Smooth muscle cell (in vitro differentiated cells): ENCODE results near the gene TCP11X1. TPM values are rescaled to one million over a fixed set of nuclear protein-coding genes. Genes with fewer than 3 reads are reported as not detected.

Experiments used
- polyA plus RNA-seq: library from polyadenylated mRNA; unstranded; fragments of >200 nt; fragmentation: Nextera tagmentation; extraction: Ambion mirVana; gene quantifications from 2 replicates; pipeline ENCODE4 v1.2.1, GENCODE V29; 2016
- total RNA-seq: library from RNA; depleted of rRNA; stranded (reverse); fragments of >200 nt; gene quantifications from 2 replicates; pipeline ENCODE4 v1.2.3, GENCODE V29; 2014

The TCP11X1 gene
- total and polyA plus RNA-seq, 2 experiments from 2014 or later: not detected

Other genes with a start within 250 kb of the TCP11X1 start
- not detected in 2 replicates for gene TCEAL2, start 89.6 kb upstream of the TCP11X1 start, total RNA-seq
- not detected in 2 replicates for gene TCEAL2, start 89.6 kb upstream of the TCP11X1 start, polyA plus RNA-seq
- not detected in 2 replicates for gene TCEAL6, start 72.8 kb upstream of the TCP11X1 start, total RNA-seq
- gene TCEAL6, start 72.8 kb upstream of the TCP11X1 start, polyA plus RNA-seq: not detected in 2 replicates
- 1.2 TPM in 1 of 2 replicates, not detected in the other for gene BEX5, start 59.3 kb upstream of the TCP11X1 start, total RNA-seq
- 0.28 TPM in 1 of 2 replicates, not detected in the other for gene BEX5, start 59.3 kb upstream of the TCP11X1 start, polyA plus RNA-seq
- gene NXF2, start 31.9 kb downstream of the TCP11X1 start, total RNA-seq: not detected in 2 replicates
- not detected in 2 replicates for gene NXF2, start 31.9 kb downstream of the TCP11X1 start, polyA plus RNA-seq
- not detected in 2 replicates for gene NXF2B, start 224.7 kb downstream of the TCP11X1 start, total RNA-seq
- gene NXF2B, start 224.7 kb downstream of the TCP11X1 start, polyA plus RNA-seq: not detected in 2 replicates